NCI-H2171 (cell line): ENCODE data around the gene PLEKHO2.

Source experiments
- DNase-seq: peaks from one replicate; lab custom pipeline; 2025; lab: John Stamatoyannopoulos, UW

Gene PLEKHO2

GRCh38 chr15:64825431-64826294 is 16.1 kb upstream of the PLEKHO2 start, which contains the start of gene PIF1:
Gene PIF1 (minus strand): TSS chr15:64825647. CDS start chr15:64824335, 1,312 bp downstream.
- peak; percentile 96 for DNase-seq

GRCh38 chr15:64828985-64829384 is 12.7 kb upstream of the PLEKHO2 start:
- no peak for DNase-seq

- DNase-seq, result no peak
Observed at GRCh38 chr15:64833690-64834089, 8.0 kb upstream of the PLEKHO2 start.

- no peak for DNase-seq
Observed at GRCh38 chr15:64836023-64836536, 5.6 kb upstream of the PLEKHO2 start.

- no peak for DNase-seq
Observed at GRCh38 chr15:64837502-64837901, 4.2 kb upstream of the PLEKHO2 start.

GRCh38 chr15:64841060-64841343 is 713 bp upstream of the PLEKHO2 start:
- no peak for DNase-seq

- no peak for DNase-seq
Observed at GRCh38 chr15:64842096-64842939, 603 bp downstream of the PLEKHO2 start.

- no peak for DNase-seq
Observed at GRCh38 chr15:64842986-64843561, 1.4 kb downstream of the PLEKHO2 start.

GRCh38 chr15:64843991-64844390 is 2.3 kb downstream of the PLEKHO2 start:
- DNase-seq, result no peak

- no peak for DNase-seq
Observed at GRCh38 chr15:64844576-64845145, 2.9 kb downstream of the PLEKHO2 start.

GRCh38 chr15:64845183-64845611 is 3.5 kb downstream of the PLEKHO2 start:
- no peak for DNase-seq

- DNase-seq, result no peak
Observed at GRCh38 chr15:64845831-64846595, 4.3 kb downstream of the PLEKHO2 start.

- peak; percentile 2 for DNase-seq
Observed at GRCh38 chr15:64847016-64847415, 5.3 kb downstream of the PLEKHO2 start.

GRCh38 chr15:64847448-64847847 is 5.7 kb downstream of the PLEKHO2 start:
- DNase-seq, result no peak

GRCh38 chr15:64847876-64848716 is 6.4 kb downstream of the PLEKHO2 start:
- no peak for DNase-seq

- peak; percentile 5 for DNase-seq
Observed at GRCh38 chr15:64850778-64851502, 9.2 kb downstream of the PLEKHO2 start.

- no peak for DNase-seq
Observed at GRCh38 chr15:64851503-64851840, 9.8 kb downstream of the PLEKHO2 start.

GRCh38 chr15:64854041-64854440 is 12.3 kb downstream of the PLEKHO2 start:
- no peak for DNase-seq

GRCh38 chr15:64854526-64854925 is 12.8 kb downstream of the PLEKHO2 start:
- DNase-seq, result no peak
